Measurements from ENCODE around the gene LTBP4.
A peak's percentile ranks its signal among the peaks of the same experiment; 100 is the strongest.

Gene LTBP4

DNA sequence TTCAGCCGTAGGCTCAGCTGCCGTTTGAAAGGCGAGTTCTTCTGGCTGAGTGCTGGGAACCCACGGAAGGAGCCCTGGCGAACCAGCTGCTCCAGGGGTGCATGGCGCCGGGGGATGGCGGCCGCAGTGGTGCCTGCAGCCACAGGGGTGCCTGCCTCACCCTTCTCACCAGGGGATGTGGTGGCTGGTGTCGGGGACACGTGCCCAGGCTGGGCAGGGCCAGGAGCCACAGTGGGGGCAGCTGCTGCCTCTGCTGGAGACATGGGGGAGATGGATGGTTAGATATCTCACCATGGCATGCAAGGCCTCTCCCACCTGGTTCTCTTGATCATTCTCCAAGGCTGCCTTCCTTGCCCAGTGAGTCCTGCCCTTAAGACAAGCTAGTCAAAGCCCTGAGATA, 72.2 kb downstream of the LTBP4 start:
- CTCF ChIA-PET, result interaction anchor here (0.6 to 2.0 kb wide), 2 partner anchors 38 to 147 kb away, joined by 5 to 8 read pairs; no protein-coding TSS in a partner anchor
- POLR2A ChIA-PET, result interaction anchor here (0.6 to 1.0 kb wide), 2 partner anchors 10 to 427 kb away, joined by 3 to 4 read pairs; no protein-coding TSS in a partner anchor
- Histone ChIP-seq H3K4me3 (ENCODE audit: low read depth, low read length) (no peak overlapping the region), H3K9me3 (ENCODE audit: control insufficient read depth, insufficient read depth, low read depth, low read length) (no peaks in the 10 kb centered on the region; the same call in 1 of the 2 replicates), H3K36me3 (ENCODE audit: control insufficient read depth in 2 of 2, insufficient read depth in 1 of 2, low read length in 2 of 2) (peaks cover 71 to 86% of the 10 kb centered on the region in 2 experiments), H3K4me1 (ENCODE audit: control insufficient read depth, insufficient read depth, low read length) (peaks cover 3% of the 10 kb centered on the region; the same call in 1 of the 2 replicates), H3K27ac (ENCODE audit: extremely low read depth, low read depth, low read length) (no peak overlapping the region)
- no peak for TF ChIP-seq ZNF16 (tag by site-specific recombination; IDR thresholded peaks at IDR 0.05; ENCODE audit: low read depth)
- peak; percentile 13; the same call in 1 of the 2 replicates for TF ChIP-seq GLIS1 (tag by site-specific recombination; IDR thresholded peaks at IDR 0.05)

- TF ChIP-seq GLIS1 (tag by site-specific recombination; IDR thresholded peaks at IDR 0.05) (peak; percentile 81), ZNF112 (tag by site-specific recombination; IDR thresholded peaks at IDR 0.05) (no peak), KLF17 (tag by site-specific recombination; IDR thresholded peaks at IDR 0.05) (peak; percentile 80), ZNF114 (tag by site-specific recombination; IDR thresholded peaks at IDR 0.05) (no peak), ZNF398 (tag by site-specific recombination; IDR thresholded peaks at IDR 0.05) (peak; percentile 39; the same call in 1 of the 2 replicates), KLF1 (tag by site-specific recombination; IDR thresholded peaks at IDR 0.05) (0 out of 2 replicates have a peak, but pooled peaks have one; percentile 7), ZNF157 (tag by site-specific recombination; IDR thresholded peaks at IDR 0.05) (no peak), ZIC2 (tag by site-specific recombination; IDR thresholded peaks at IDR 0.05) (peak; percentile 70), ZNF335 (tag by site-specific recombination; conservative IDR thresholded peaks at IDR 0.05) (peak; percentile 41; the same call in 1 of the 2 replicates)
- POLR2A ChIA-PET, result interaction anchor here (0.6 to 1.0 kb wide), 2 partner anchors 11 to 428 kb away, joined by 3 to 4 read pairs; no protein-coding TSS in a partner anchor
- Histone ChIP-seq H3K4me3 (ENCODE audit: low read depth, low read length) (no peak overlapping the region), H3K9me3 (ENCODE audit: control insufficient read depth, insufficient read depth, low read depth, low read length) (no peaks in the 10 kb centered on the region; the same call in 1 of the 2 replicates), H3K36me3 (ENCODE audit: control insufficient read depth in 2 of 2, insufficient read depth in 1 of 2, low read length in 2 of 2) (peaks cover 80 to 85% of the 10 kb centered on the region in 2 experiments), H3K4me1 (ENCODE audit: control insufficient read depth, insufficient read depth, low read length) (peaks cover 3% of the 10 kb centered on the region; the same call in 1 of the 2 replicates), H3K27ac (ENCODE audit: extremely low read depth, low read depth, low read length) (peak overlapping the region; percentile 17; the same call in 1 of the 2 replicates)
- CTCF ChIA-PET, result interaction anchor here (0.5 to 2.0 kb wide), 5 partner anchors 11 to 442 kb away, joined by 3 to 8 read pairs (median 5); no protein-coding TSS in a partner anchor
These were observed 73.1 kb downstream of the LTBP4 start for GRCh38 chr19:40674291-40674690.

DNA sequence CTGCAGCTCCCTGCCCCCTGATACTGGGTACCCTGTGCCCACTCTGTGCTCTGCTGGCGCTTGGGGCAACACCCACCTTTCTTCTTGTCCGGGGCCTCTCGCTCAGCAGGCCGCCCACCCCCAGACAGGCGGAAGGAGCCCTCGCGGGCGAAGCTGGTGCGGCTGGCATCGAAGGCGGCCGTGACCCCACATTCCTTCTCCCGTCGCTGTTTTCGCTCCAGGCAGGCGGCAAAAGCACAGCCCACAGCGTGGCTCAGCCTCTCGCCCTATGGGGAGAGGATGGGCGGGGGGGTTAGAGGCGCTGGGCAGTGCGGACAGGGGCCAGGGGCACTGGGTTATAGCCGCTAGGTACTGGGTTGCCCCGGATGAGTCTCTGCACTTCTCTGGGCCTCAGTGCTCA, 76.0 kb downstream of the LTBP4 start:
- Histone ChIP-seq H3K27ac (ENCODE audit: extremely low read depth, low read depth, low read length) (no peak overlapping the region), H3K9me3 (ENCODE audit: control insufficient read depth, insufficient read depth, low read depth, low read length) (no peaks in the 10 kb centered on the region; the same call in 1 of the 2 replicates), H3K36me3 (ENCODE audit: control insufficient read depth in 2 of 2, insufficient read depth in 1 of 2, low read length in 2 of 2) (peaks cover 71 to 90% of the 10 kb centered on the region in 2 experiments), H3K4me3 (ENCODE audit: low read depth, low read length) (no peak overlapping the region), H3K4me1 (ENCODE audit: control insufficient read depth, insufficient read depth, low read length) (peaks cover 3% of the 10 kb centered on the region; the same call in 1 of the 2 replicates)
- TF ChIP-seq PRDM1 (tag by site-specific recombination; IDR thresholded peaks at IDR 0.05), result no peak
- TF ChIP-seq, protein P1, sequence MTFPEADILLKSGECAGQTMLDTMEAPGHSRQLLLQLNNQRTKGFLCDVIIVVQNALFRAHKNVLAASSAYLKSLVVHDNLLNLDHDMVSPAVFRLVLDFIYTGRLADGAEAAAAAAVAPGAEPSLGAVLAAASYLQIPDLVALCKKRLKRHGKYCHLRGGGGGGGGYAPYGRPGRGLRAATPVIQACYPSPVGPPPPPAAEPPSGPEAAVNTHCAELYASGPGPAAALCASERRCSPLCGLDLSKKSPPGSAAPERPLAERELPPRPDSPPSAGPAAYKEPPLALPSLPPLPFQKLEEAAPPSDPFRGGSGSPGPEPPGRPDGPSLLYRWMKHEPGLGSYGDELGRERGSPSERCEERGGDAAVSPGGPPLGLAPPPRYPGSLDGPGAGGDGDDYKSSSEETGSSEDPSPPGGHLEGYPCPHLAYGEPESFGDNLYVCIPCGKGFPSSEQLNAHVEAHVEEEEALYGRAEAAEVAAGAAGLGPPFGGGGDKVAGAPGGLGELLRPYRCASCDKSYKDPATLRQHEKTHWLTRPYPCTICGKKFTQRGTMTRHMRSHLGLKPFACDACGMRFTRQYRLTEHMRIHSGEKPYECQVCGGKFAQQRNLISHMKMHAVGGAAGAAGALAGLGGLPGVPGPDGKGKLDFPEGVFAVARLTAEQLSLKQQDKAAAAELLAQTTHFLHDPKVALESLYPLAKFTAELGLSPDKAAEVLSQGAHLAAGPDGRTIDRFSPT (tag by site-specific recombination; IDR thresholded peaks at IDR 0.05), result 0 out of 2 replicates have a peak, but pooled peaks have one; percentile 30
- CTCF ChIA-PET, result interaction anchor here (0.5 to 1.0 kb wide), 2 partner anchors 42 to 66 kb away, joined by 4 read pairs; no protein-coding TSS in a partner anchor
- POLR2A ChIA-PET, result no interaction called here
